Hindlimb muscle (tissue), 1 donor: ENCODE measurements around the gene SSBP3. TPM values are rescaled to one million over a fixed set of nuclear protein-coding genes. Genes with fewer than 3 reads are reported as not detected.
"Not testable (repeated sequence)": the region's sequence is repeated elsewhere in the genome, so short reads cannot be mapped to it uniquely, and the experiment has no call there.

Experiments used
- DNase-seq: peaks from one replicate; pipeline ENCODE4 v3.0.0-alpha.2; 2013
- polyA plus RNA-seq: library from polyadenylated mRNA; unstranded; fragments of 120-200 nt; gene quantifications from one replicate; pipeline ENCODE4 v1.2.1, GENCODE V29; 2013; ENCODE audit not compliant: insufficient read length

Gene SSBP3
- polyA plus RNA-seq, 1 donor: 67.2 TPM

DNA sequence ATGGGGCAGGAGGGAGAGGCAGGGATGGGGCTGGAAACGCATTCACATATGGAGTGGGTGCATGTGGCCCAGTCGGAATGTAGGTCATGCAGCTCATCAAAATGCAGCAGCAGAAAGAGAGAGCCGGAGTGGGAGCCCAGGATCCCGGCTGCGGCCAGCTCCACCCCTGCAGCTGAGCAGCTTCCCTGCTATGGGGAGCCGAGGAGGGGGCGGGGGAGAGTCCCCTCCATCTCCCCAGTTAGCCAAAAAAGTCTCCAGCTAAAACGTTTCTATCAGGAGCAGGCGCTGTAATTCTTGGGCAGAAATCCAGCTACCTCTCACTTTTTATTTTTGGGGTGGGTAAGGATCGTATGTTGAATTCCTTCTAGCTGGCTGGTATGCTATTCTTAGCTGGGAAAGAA is 166.6 kb downstream of the SSBP3 start:
- DNase-seq: peak; percentile 54

DNA sequence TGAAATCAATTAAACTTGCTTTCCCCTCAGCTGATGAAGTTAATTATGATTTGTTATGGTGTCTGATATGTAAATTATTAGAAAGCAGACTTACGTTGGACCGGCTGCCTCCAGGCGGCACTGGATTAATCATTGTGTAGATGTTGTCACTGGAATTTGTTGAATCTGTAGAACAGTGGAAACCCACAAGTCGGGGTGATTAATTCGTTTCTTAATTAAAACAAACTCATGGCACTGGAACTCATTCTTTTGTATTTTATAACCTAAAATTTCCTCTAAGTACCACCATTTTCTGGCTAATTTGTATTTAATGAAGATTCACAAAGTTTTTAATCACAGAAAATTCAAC is 167.2 kb downstream of the SSBP3 start:
- no peak for DNase-seq

DNA sequence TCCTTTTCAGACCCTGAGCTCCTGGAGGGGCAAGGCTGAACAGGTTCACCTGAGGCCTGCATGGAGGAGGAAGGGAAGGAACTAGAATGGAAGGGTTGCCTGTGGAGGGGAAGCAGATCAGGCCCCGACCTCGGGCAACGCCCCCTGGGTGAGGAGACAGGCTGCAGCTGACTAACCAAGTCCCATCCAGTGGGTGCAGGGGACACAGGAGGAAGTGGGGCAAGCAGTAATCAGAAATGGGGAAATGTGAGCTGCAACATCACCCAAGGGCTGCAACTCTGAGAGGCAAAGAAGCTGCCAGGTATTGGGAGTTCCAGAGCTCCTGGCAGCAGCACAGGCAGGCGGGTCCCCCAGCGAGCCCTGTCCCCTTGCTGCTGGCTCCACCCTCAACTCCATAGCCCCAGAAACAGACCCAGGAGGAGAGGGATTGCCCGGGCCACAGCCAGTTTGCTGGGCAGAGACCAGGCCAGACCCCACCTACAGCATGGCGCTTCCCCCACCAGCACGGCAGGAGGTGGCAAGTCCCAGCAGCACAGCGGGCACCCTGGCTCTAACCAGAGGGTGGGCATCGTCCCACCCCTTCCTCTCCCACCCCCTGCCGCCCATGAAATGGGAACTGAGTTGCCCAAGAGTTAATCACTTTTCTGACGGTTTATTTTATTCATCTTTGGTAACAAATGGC is 167.7 kb downstream of the SSBP3 start:
- DNase-seq: no peak

DNA sequence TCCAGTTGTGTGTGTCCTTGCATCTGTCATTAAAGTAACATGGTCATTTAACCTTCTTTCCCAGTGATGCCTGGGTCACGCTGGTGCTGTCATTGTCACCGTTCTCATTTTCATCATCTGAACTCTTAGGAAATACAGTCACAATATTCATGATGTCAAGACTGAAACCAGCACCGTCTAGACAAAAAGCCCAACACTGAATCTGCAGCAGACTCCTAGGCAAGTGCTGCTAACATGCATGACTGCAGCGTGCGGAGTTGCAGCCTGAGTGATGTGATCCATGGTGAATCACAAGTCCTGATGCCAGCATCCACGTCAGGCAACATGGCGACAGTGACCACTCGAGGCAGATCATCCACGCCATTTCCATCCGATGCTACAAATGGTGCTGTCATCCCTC is 168.6 kb downstream of the SSBP3 start:
- DNase-seq: no peak

DNA sequence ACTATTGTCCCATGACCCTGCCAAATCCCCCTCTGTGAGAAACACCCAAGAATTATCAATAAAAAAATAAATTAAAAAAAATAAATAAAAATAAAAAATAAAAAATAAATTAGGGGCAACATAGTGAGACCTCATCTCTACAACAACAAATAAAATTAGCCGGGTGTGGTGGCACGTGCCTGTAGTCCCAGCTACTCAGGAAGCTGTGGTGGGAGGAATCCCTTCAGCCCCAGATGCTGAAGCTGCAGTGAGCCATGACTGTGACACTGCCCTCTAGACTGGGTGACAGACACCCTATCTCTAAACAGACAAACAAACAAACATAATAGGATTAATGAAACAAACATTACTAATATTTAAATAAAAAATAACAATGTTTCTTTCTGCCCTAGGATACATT is 171.9 kb downstream of the SSBP3 start:
- no peak for DNase-seq

DNA sequence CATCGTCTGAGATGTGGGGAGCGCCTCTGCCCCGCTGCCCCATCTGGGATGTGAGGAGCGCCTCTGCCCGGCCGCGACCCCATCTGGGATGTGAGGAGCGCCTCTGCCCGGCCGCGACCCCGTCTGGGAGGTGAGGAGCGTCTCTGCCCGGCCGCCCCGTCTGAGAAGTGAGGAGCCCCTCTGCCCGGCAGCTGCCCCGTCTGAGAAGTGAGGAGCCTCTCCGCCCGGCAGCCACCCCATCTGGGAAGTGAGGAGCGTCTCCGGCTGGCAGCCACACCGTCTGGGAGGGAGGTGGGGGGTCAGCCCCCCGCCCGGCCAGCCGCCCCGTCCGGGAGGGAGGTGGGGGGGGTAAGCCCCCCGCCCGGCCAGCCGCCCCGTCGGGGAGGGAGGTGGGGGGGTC is 173.0 kb downstream of the SSBP3 start:
- not testable (repeated sequence) for DNase-seq

DNA sequence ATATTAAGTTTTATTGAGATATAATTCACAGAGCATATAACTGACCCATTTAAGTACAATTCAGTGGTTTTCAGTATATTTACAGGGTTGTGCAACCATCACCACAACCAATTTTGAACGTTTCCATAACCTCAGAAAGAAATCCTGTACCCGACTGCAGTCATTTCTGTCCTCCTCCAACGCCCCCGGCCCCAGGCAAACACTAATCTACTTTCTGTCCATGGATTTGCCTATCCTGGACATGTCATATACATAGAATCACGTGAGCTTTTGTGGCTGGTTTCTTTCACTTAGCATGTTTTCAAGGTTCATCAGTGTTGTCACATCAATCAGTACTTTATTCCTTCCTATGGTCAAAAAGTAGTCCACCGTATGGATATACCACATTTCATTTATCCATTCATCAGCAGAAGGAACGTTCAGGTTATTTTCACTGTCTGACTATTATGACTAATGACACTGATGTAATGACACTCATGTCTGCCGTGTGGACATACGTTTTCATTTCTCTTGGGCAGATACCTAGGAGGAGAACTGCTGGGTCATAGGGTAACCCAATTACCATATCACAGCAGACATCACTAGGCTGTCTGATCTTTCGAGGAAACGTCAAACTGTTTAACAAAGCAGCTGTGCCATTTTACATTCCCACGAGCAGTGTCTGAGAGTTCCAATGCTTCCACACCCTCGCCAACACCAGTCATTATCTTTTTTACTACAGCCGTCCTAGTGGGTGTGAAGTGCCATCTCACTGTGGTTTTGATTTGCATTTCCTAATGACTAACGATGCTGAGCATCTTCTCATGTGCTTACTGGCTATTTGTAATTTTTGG is 175.5 kb downstream of the SSBP3 start:
- no peak for DNase-seq

DNA sequence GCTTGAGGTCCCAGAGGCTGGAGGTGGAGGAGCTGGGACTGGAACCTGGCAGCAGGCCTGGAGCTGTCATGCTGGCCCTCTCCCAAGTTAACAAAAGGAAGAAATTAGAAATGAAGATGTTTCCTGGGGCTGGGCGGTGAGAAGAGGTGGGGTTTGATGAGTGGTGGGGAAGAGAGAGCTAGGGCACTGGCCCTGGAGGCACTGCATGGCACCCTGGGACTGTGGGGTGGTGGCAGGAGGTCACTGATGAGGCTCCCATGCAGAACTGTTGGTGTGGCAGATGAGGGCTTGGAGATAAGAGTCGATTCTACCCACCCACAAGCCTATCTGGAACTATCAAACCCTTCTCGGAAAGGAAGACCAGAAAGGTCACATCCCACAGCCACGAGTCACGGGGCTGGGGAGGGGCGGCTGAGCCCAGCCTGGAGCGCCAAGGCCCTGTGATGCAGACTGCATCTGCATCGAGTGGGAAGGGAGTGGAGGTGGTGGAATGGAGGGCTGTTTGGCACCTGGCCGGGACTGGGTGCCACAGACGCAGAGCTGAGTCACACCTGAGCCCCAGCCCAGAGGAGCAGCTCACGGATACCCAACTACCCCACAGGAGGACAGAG is 176.8 kb downstream of the SSBP3 start:
- DNase-seq: no peak

DNA sequence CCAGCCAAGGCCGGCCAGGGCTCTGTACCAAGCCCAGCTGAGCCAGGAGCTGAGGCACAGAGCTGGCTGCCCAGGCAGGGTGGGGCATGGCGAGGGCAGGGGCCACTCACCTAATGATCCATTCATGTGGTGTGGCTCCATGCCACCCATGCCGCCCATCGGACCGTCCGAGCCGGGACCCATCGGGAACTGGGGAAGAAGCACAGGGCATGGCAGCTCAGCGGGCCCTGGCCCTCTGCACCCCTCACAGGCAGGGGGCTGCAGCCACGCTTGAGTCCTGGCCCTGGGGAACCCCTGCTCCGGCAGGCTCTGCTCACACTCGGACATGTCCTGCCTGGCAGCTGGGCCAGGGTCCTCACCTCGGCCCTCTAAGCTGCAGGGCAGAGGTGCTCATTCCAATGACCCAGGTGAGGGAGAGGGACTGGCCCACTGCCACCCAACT is 177.5 kb downstream of the SSBP3 start:
- no peak for DNase-seq

DNA sequence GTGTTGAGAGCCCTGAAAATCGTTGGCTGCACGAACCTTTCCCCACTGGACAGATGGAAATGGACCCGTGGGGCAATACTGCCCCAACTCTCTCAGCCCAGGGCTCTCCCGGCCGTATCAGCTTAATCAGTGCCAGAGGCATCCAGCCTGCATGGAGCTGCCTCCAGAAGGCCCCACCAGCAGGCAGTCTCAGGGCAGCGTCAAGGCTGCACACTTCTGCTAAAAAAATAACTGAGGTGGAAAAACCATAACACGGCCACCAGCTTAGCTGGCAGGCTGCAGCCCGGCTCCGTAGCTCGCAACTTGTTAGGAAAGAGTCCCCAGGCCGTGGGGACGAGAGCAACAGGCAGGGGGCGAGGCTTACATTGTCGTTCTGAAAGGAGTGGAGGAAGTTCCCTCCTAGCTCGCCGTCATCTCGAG is 178.3 kb downstream of the SSBP3 start:
- DNase-seq: no peak

DNA sequence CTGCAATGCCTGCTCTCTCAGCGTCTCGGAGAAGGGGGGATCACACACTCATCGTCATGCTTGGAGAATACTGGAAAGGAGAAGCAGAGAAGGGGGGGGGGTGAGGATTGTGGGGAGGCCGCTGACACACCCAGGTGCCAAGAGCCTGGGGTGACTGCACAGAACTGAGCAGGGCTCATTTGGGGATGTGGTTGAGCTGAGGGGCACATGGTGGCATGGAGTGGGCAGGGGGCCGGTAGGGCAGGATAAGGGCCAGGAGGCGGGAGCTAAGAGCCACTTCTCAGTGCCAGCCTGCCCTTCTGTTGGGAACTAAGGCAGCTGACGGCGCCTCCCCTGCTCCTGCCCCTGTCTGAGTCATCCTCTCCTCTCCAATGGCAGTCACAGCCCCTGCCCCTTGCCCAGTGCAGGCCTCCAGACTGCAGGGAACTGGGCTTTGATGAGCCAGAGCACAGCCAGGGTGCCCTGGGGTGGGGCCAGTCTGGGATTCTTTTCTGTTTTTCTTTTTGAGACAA is 179.0 kb downstream of the SSBP3 start:
- no peak for DNase-seq

DNA sequence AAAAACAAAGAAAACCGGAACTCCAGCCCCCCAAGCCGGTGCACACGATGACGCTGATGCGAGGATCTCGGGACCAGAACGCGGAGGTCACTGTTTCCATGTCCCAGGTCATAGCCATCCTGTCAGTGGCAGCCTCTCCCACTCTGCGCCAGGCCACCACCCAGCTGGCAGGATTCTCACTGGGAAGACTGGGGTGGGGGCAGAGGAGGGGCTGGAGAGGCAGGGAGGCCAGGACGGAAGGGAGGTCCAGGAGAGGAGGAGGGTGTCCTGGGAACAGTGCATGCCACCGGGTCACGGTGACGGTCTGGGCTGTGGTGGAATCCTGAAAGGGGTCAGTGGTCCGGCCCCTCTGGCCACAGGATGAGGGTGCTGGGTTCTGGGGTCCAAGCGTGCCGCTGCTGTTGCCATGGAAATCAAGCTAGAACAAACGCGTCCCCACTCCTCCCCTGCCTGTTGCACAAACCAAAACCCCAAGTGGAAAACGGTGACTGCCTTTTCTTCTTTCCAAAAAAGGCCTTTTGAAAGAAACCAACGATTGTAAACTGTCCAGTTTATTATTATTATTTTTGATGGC is 180.1 kb downstream of the SSBP3 start:
- DNase-seq: no peak

DNA sequence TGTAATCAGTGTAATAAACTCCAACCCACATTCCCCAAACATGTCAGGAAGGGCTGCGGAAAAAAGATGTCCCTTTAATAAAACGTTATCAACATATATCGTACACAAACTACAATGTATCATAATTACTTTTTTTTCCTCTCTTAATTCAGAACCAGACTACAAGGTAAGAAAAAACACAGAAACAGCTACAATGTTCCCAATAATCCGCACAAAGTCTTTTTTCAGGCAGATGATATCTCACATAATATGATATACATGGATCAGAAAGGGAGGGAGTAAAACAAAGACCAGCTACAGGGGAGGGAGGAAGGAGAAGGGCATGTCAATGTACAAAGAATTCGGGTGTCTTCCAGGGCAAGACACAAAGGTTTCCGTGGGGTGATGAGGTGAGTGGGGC is 180.8 kb downstream of the SSBP3 start:
- DNase-seq: no peak

DNA sequence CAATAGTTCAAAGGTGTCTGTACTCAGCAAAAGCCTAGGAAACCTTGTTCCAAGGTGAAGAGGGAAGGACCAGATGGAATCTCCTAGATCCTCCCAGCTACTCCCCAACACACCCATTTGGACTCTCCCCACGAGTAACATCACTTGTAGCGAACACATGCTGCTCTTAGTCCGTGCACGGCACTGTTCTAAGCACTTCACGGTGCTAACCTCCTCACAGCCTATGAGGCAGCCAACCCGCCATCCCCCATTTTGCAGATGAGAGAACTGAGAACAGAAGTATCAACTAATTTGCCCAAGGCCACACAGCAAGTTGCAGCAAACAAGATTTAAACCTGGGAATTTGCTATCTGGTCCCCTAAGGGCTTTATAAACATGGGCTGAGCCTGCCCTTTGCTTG is 182.0 kb downstream of the SSBP3 start:
- no peak for DNase-seq

DNA sequence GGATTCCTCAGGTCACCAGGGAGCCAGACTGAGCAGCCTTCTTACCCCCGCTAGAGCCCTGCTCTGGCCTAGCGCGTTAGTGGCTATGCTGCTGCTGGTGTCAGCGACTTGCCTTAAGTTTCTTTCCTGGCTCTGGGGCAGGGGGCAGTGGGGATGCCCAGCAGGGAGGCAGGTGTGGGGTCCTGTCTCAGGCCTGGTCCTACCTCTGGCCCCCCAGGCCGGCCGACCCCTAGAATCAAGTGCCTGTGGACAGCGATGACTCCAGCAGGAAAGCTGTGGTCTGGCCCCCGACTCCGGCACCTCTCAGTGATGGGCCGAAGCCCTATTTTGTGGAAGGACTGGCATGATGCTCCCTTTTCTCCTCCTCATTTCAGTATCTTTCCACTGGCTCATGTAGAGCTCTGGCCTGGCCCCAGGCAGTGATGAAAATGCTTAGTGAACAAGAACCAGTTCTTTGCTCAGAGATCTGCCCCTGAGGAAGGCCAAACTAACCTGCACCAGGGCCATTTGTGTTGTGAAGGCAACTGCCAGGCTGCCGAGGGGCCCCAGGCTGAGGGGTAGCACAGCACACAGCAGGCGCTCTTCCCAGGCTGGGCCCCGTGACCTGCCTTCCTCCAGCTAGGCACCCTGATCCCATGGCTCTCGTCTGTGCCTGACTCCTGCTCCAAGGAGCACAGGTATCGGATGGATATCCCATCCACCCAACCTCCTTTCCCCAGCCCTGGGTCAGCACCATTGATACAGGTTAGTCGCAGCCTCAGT is 182.6 kb downstream of the SSBP3 start:
- DNase-seq: no peak

DNA sequence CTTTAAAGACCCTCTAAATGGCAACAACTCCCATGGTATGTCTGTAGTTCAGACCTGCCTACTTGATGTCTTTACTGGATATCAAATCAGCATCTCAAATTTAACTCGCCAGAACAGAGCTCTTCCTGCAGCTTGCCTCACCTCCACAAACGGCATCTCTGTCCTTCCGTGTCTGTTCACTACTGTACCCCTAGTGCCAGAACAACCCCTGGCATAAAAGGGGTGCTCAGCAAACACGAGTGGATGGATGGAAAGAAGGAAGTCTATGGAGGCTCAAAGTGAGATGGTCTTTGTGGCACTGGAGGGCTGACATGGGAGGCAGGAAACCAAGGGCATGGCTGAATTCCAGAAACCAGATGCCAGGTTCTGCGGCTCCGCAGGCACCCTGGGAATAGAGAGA is 183.5 kb downstream of the SSBP3 start:
- no peak for DNase-seq

DNA sequence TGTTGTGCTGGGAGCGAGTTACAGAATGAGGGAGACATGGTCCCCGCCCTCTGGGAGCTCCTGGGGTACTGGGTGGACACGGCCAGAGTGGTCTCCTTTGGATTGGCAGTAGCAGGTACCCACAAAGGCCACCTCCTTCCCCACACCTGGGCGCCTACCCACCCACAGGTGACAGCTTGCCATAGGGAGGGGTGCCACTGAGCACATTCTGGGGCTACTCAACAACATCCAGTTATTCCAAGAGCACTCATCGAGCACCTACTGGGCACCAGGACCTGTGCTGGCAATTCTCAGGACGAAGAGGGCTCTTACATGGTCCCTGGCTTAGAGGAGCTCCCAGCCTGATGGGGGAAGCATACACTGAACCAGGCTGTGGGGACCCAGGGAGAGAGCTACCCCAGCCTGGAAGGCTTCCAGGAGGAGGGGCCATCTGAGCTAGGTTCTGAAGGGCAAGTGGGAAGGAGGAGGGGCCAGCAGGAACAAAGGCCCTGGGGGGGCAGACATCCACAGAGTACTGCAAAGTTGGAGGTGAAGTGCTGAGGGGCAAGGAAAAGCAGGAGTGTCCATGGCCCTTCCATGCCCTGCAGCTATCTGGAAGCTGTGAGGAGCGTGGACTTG is 184.2 kb downstream of the SSBP3 start:
- no peak for DNase-seq

DNA sequence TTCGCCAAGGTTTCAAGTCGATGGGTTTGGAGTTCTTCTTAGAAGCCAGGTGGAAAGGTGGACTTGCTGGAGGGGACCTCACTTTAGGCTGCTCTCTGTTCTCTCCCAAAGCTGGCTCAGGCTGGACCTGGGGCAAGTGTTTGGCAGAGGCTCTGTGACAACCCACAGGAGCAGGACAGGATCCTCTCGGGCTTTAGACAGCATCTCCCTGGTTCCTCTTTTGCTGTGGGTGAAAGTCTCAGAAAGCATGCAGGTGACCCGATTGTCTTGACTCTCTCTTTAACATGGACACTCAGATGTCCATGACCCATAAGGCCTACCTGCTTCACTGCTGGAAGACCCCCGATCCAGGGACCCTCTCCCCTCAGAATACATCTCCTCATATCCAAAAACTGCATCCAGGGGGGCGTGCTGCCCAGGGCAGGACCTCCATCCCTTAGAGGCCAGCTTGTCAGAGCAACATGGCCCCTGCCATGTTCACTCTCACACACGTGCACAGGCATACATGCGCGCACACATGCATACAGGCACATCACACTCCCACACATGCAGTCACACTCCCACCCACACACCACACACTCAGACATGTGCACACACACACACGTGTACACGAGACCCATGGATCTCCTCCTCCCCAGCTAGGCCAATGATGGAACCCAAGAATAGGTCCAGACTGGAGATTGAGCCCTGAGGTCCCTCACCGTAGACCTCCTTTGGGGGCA is 184.9 kb downstream of the SSBP3 start:
- DNase-seq: no peak

DNA sequence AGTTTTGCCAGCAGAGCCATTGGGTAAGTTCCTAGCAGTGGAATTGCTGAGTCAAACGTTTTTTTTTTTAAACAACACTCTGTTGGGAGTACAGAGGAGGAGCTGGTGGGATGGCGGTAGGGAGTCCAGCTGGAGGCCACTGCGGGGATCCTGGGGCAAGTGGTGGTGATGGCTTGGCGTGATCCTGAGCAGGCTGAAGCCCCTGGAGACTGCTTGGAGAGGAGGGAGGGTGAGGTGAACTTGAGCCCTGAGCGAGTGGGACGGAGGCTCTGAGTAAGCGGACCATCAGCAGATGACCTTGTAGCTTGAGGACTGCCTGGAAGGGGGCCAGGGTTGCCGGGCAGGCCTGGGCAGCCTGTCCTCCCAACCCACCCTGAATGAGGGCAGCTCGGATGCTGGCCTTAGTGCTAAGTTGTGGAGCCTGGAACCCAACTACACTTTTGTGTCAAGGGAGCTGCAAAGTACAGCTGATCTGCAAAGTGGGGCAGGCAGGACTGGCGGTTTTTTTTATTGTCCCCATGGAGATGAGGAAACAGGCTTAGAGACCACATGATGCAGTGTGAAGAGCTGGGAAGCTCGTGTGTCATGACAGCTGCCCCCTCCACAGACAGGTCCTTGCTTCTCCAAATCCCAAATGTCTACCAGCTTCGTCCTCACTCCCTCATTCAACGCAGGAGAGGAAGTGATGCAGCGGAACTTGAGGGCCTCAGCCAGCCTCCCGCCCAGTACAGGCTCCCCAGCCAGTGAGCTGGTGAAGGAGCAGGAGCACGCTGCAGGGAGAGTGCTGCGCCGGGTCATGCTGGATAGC is 186.0 kb downstream of the SSBP3 start:
- DNase-seq: peak; percentile 59

DNA sequence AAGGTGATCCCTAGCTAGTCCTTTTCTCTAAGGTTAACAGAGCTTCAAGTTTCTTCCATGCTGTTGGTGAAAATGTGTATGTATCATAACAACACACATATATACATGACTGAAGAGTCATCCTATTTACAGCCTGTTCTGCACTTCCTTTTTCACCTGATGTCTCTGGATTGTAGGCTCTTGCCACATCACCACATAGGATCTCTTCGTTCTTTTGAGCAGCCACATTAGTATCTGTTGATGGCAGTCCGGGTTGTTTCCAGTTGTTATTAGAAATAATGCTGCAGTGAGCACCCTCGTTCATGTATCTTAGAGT is 186.5 kb downstream of the SSBP3 start:
- no peak for DNase-seq
